Activated gamma-delta T cell treated with anti-CD3 and anti-CD28 coated beads, Interleukin-2, amount 50 U/mL, for 16 hours (primary cell): ENCODE data around the gene PIGH.

Source experiments
- DNase-seq: peaks from one replicate; pipeline ENCODE4 v3.0.0-alpha.2; 2020; ENCODE audit warnings: low read depth

The PIGH gene

DNA sequence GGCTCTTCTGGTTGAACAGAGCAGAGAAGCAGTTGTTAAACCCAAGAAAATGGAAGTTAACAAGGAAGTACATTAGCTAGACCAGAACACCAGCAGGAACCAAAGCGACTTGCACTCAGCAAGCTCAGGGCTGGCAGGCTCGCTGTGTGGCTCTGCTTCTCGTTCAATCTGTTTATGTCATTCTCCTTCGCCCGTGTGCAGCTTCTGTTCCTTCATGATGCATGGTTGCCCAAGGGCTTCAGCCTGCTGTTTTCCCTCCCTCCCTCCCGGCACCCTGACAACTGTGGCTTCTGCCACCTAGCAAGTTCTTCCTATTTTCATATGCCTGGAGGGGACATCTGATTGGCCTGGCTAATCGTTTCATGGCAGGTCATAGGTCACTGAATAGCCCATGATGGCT lies 25.3 kb downstream of the PIGH start:
- DNase-seq, result no peak

DNA sequence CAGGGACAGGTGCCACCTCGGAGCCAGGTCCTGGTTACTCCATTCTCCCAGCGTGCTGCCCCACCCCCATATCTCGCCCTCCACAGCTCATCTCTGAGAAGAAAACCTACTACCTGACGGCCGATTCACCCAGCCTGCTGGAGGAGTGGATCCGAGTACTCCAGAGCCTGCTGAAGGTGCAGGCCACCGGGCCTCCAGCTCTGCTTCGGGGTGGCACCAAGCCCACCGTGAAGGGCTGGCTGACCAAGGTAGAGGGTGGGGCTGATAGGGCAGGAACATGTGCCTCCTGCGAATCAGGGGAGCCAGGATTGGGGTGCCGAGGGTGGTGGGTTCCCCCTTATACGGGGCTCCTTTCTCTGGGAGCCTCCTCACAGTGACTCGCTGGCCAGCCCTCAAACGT lies 25.9 kb downstream of the PIGH start:
- no peak for DNase-seq

DNA sequence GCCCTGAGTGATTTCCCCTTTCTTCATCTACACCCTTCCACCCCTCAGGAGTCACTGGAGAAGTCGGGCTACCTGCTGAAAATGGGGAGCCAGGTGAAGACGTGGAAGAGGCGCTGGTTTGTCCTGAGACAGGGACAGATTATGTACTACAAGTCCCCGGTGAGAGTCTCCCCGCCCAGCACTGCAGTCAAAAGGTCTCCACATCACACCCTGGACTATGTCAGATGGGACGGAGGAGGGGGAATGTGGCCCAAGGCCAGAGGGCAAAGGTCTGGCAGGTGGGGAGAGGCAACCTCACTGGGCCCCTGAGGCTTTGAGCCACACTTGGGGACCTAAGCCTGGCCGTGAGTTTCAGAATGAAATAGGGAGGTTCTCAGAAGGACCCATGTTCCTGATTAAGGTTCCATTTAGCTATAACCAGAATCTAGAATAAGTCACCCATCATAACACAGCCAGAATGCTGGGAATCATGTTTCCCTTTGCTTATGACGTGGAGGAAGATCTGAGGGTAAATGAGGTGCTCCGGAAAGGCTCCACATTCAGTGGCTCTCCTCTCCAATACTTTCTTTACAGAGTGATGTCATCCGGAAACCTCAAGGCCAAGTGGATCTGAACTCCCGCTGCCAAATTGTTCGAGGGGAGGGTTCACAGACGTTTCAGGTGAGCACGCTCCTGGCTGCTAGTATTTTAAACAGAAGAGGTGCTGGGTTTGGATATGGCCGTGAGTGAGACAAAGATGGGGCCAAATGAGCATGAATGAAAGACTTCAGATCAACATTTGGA lies 26.6 kb downstream of the PIGH start:
- DNase-seq, result no peak

DNA sequence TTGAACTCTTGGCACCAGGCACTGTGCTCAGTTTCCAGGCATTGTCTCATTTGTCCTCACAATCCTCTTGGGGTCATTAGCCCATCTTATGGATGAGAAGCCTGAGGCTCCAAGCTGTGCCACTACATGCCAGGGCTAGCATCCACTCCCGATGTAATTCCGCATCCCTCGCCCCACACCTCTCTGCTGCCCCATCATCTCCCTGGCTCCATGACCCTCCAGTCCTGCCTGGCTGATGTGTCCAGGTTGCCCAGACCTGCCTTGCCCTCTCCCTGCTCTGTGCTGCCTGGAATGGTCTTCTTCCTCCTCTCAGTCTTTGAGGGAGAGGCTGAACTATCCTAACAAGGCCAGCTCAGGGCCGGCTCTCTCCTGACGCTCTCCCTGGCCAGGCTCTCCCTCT lies 27.5 kb downstream of the PIGH start:
- no peak for DNase-seq

DNA sequence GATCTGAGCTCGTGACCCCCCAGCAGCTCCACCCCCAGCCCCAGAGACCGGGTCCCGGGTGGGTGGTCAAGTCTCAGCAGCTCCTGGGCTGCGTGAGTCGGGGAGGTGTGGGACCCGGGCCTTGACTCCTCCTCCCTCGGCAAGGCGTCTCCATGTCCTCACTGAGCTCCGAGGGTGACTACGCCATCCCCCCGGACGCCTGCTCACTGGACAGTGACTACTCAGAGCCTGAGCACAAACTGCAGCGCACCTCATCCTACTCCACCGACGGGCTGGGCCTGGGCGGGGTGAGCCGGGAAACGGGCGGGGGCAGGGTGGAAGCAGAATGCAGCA lies 28.1 kb downstream of the PIGH start:
- DNase-seq, result no peak

DNA sequence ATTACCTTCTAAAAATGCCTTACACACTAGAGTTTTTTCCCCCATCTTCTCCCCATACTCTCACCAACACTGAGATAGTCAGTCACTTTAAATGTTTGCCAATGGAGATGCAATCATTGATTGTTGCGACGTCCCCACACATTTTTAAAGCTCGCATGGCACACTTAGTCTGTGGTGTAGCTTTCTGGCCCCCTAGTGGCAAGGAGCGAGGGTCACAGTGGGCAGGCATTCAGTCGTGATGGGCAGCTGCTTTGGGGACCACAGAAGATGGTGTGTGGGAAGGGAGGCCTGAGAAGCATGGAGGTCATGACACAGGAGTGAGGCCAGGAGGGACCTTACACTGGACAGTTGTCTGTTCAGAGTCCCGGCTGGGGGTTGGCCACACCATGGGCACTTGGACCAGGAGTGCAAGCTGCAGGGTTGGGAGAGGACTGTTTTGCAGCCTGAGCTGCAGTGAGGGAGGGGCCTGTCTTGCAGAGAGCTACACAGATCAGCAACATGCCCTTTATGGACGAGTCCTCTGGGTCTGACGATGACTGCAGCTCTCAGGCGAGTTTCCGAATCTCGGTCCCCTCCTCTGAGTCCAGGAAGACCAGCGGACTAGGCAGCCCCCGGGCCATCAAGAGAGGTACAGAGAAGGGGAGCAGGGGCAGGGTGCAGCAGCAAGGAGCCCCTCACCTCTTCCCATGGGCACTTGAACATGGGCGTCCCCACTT lies 28.6 kb downstream of the PIGH start:
- peak; percentile 55 for DNase-seq

DNA sequence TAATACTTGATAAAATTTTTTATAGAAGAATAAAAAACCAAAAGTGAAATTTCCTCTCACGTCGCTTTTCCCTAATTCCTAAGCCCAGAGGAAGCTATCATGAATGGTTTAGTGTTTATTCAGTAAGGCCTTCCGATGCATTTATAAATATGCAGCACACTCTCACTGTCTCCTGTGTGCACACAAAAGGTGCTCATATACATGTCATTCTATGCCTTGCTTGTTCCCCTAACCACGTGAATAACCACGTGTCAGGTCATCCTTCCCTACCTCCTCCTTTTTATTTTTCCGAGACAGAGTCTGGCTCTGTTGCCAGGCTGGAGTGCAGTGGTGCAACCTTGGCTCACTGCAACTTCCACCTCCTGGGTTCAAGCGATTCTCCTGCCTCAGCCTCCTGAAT lies 29.6 kb downstream of the PIGH start:
- no peak for DNase-seq

DNA sequence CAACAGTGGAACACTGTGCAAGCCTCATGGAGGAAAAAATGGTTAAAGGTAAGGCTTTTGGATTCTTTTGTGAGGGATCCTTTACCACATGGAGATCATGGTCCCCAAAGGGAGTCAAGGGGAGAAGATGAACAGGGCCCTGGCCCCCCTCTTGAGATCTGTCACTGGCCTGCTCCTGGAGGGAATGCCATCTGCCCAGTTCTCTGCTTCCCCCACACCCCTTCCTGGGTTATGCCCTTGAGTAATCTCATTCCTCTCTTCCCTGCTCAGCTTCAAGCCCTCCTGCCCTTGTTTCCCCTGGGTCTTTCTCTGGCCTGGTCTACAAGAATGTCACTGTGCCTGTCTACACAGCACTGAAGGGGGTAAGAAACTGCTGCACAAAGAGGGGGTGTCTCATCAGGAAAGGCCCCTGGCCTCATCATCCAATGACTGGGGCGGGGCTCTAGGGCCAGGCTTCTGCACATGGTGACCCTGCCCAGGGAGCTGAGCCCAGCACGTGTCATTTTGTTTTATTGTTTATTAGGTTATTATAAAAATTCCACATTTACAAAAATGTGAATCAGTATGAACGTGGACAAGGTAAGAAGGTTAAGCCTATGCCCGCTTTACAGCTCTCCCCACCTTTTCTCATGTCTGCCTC lies 30.3 kb downstream of the PIGH start:
- DNase-seq, result no peak

DNA sequence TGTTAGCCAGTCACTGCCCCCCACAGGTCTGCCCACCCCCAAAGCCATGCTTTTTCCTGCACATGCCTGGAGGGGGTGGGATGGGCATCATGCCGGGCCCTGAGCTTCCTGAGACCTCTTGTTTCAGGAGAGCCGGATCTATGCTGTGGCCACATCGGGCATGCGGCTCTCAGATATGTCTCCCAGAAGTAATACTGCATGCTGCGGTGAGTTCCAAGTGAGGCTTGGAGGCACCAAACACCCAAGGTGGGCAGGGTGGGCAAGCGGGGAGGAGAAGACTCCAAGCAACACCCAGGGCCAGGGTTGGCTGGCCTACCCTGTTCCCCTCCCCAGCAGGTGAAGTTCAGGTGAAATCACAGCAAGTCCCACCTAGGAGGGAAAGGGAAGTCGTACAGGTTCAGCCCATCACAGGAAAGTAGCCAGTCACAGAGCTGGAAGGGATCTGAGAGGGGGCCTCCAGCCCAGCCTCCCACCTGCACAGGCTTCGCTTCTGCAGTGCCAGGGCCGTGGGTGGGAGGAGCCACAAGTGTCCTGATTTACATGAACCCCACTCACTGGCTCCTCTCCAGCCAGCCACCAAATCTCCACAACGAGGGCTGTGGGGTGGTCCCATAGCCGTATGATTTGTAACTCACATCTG lies 30.9 kb downstream of the PIGH start:
- no peak for DNase-seq

DNA sequence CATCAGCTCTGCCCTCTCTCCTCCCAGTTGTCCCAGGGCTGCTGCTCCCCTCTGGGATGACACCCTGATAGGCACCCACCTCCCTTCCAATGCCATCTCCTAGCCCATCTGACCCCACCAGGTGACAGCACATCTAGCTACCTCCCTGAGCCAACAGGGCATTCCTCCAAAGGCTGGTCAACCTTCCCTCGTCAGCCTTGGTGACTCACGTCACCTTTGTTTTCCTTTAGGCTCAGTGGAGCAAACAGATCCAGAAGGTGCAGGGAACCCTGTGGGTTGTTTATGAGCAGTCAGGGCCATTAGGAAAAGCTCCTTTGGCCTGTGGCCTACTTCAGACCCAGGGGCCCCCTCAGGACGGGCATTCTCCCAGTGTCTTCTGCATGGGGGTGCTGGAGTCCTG lies 32.4 kb downstream of the PIGH start:
- DNase-seq, result no peak

DNA sequence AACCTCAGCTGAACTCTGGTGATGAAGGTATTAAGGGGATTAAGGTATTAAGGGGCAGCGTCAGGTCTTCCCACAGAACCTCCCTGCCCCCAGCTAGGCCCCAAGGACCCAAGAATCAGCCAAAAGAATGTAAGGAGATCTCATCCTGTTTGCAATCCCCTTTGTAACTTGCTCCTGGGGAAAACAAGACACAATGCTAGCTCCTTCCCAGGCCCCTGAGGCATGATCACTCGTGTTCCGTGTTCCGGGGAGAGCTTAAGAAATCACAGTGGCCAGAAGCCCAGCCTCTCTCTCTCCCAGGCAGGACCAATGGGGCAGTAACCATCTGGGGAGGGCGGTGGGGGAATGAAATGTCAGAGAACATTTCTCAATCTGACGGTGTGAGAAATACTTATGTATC lies 33.2 kb downstream of the PIGH start:
- no peak for DNase-seq

DNA sequence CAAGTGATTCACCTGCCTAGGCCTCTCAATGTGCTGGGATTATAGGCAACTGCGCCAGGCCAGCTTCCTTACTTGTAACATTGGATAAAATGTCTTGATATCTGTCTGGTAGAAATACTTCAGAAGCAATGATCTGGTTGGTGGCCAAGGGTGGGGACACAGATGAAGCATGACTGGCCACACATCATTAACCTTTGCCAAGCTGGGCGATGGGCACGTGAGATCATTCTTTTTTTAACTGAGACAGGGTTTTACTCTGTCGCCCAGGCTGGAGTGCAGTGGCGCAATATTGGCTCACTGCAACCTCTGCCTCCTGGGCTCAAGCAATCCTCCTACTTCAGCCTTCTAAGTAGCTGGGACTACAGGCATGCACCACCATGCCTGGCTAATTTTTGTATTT lies 35.8 kb downstream of the PIGH start:
- DNase-seq, result no peak

DNA sequence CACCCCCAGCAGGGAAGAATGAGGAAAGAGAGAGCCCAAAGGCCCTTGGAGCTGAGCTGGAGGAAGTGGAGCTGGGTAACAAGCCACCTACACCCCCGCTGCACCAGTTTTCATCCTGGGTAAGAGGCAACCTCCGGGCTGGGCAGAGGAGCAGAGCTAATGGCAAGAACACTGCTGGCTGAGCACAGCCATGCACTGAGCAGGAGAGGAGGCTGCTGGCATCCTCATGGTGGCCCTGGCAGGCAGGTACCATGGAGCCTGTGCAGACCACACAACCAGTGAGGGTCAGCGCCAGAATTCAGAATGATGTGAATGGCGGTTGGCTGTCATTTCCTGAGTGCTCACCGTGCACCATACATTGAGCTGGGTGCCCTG lies 37.3 kb downstream of the PIGH start:
- no peak for DNase-seq

DNA sequence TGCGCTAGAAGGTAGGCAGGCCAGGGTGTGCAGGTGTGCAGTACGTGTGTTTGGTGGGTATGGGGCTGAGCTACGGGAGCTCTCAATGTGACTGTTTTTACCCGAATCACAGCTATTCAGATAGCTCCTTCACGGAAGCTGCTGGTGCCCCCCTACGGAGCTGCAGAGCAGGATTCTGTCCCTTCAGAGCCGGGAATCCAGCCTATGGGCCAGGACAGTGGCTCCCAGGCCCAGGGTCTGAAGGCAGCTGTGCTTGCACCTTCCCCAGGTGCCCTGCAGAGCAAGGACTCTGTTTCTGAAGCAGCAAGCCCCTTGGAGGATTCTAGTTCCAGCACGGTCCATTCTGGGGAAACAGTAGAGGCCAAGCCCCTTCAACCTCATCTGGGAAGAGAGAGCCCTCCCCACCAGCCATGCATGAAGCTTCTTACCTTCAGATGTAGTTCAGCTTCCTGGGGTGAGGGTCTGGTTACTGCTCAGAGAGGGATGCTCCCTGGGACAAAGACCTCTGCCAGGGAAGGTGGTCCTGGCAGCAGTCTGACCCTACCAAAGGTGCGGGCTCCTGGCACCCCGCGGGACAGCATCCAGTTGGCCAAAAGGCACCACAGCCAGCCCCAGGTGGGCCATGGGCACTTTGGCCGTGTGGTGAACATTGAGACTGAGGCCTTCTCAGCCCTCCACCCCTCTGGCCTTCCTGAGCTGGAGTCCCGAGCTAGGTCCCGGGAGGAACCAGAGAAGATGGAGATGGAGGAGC lies 37.9 kb downstream of the PIGH start:
- DNase-seq, result no peak

DNA sequence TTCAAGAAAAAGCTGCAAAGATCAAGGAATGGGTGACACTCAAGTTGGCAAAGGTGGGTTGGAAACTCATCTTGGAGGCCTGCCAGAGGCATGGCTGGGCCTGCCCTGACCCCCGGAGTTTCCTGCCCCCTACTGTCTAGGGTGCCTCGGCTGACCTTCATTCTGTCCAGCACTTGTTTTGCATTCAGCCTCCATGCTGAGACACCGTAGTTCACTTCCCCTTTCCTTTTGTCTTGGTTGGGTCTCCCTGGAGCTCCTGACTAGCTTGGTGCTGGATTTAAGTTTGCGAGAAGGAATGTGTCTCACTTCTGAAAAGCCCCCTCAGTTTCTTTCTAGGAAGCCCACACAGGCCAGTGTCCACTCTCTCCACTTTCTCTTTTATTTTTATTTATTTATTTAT lies 40.4 kb downstream of the PIGH start:
- no peak for DNase-seq

DNA sequence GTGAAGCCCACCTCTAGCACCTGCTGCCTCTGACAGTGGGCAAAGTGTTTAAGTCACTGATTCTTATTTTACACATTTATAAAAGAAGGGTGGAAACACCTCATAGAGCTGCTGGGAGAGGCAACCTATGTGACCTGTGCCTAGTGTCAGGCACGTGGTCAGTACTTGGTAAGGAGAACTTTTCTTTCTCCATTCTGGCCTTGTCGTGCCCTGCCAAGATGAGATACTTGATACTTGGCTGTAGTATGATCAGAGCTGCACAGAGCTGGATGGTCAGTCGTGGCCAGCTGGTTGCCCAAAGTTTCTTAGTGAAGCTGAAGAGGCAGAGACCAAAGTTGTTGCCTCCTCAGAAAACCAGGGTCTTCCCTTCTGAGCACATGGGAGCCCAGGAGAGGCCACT lies 42.4 kb downstream of the PIGH start:
- no peak for DNase-seq

DNA sequence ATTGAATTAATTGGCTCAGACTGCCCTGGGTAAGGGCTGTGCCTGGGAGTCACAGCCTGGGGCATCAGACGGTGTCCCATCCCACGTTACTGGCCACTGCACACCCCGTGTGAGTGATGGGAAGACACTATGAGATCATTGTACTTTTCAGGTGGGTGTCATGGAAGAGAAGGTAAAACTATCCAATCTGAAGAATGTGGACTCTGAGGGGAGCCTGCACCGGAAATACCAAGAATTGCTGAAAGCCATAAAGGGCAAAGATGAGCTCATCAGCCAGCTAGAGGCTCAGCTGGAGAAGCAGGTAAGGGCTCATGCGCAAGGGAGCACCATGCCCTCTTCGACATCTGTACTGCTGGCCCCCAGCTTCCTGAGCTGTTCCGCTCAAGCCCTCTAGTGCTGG lies 43.0 kb downstream of the PIGH start:
- no peak for DNase-seq

DNA sequence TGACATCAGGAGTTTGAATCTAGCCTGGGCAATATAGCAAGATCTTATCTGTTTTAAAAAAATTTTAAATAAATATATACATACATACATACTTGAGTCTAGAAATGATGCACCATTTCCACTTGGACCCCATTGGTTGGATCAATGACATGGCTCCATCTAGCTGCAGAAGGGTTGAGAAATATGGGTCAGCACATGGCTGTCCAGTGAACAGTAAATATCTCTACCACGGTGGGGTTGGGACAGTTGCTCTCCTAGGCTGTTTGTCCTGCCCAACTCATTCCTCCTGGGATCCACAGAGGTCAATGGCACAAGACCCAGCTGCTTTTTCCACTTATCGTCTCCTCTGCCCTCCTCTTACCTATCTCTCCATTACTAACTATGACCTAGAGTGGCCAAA lies 43.4 kb downstream of the PIGH start:
- no peak for DNase-seq

DNA sequence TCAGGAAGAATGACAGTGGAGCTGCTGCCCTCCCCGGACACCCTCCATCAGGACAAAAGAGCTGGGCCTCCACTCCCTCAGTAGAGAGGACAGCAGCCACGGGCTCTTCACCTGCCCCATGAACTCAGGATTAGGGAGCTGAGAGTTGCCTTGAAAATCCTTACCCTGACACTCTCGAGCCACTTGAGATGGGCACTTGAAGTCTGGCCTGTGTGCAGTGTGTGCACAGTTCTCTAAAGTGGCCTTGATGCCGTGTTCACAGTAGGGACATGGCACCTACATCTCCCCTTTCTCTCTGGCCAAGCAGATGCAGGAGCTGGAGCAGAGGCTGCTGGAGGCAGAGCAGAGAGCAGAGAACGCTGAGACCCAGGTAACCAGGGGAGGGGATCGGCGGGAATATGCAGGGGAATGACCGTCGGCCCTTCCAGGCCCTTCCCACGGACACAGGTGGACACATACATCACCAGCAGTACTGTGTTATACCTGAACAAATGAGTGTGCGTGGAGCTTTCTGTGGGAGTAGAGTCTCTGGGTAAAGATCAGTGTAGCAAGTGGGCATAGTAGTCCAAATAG lies 44.5 kb downstream of the PIGH start:
- no peak for DNase-seq

DNA sequence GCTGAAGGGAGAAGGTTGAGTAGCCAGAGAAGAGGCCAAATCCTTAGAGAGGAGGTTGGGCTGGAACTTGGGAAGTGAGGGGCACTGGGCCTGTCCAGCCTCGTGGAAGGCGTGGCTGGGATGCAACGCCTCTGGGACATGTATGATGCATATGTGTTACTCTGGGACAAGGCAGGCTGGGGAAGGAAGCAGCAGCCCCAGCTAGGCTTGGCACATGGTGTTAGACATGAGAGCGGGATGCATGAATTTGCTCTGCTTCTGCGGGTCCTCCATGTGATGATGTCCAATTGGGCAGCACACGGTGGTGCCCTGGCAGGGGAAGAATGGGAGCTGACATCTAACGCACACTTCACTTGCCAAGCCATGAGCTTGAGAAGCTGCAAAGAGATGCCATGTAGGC lies 45.7 kb downstream of the PIGH start:
- DNase-seq, result no peak

DNA sequence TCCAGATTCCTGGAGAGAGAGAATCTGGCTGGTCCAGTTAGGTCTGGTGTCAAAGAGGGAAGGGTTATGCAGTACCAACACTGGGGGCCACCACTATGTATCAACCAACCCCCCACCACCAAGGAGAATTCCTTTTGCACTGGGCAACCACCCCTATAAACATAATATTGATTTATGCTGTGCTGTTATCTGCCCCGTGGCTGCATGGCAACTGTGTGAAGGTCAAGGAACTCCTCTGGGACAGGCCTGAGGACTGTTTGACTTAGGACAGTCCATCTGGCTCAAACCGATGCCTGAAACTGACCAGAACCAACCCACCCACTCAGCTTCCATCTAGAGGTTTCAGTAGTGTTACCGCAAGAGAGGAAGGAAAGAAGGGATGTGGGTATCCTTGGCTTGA lies 46.5 kb downstream of the PIGH start:
- DNase-seq, result no peak

DNA sequence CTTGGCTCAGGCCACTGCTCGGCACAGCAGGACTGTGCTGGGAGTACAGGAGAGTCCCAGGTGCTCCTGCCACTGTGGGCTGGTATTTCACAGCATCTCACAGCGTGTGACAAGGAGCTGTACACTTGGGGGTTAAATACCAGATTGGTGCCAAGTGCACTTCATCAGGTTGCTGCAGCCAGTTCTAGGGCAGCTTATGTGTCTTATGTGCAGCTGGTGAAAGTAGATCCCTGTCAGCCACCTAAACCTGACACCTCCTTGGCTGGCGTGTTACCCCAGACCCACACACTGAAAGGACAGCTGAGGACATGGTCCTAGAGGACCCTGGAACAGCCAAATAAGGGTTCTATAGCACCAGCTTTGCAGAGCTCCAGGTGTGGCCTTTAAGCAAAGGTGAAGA lies 48.1 kb downstream of the PIGH start:
- DNase-seq, result no peak
